ENCODE data around the gene APPL1. TPM values are rescaled to one million over a fixed set of nuclear protein-coding genes. Genes with fewer than 3 reads are reported as not detected.

APPL1 gene
- total RNA-seq, 2 donors from 2014 or later: 47.0 to 53.8 TPM

- Histone ChIP-seq H3K27ac (no peak overlapping the region), H3K27me3 (replicated peaks; ENCODE audit: insufficient read depth) (no peaks in the 10 kb centered on the region), H3K36me3 (peaks cover 25% of the 10 kb centered on the region), H3K4me3 (no peak overlapping the region), H3K4me1 (ENCODE audit: control insufficient read depth in 1 of 2, low read depth in 2 of 2) (no peaks in the 10 kb centered on the region), H3K9me3 (no peaks in the 10 kb centered on the region)
- ATAC-seq (ENCODE audit: insufficient number of reproducible peaks, low FRiP score, low read depth) (no peak), DNase-seq (ENCODE audit: low spot score) (no peak)
- TF ChIP-seq CTCF (IDR thresholded peaks at IDR 0.05): no peak
Measured at GRCh38 chr3:57268416-57268815, 40.9 kb downstream of the APPL1 start.

GRCh38 chr3:57274845-57275244, 47.3 kb downstream of the APPL1 start:
- no peaks in the 10 kb centered on the region for H3K27me3 ChIP-seq (replicated peaks; ENCODE audit: insufficient read depth)
- no peak overlapping the region for H3K27ac ChIP-seq
- H3K36me3 ChIP-seq: peaks cover 7% of the 10 kb centered on the region
- DNase-seq (ENCODE audit: low spot score): no peak
- H3K9me3 ChIP-seq: no peaks in the 10 kb centered on the region
- no peak for ATAC-seq (ENCODE audit: insufficient number of reproducible peaks, low FRiP score, low read depth)
- no peak overlapping the region for H3K4me3 ChIP-seq
- H3K4me1 ChIP-seq (ENCODE audit: control insufficient read depth in 1 of 2, low read depth in 2 of 2): no peaks in the 10 kb centered on the region
- TF ChIP-seq CTCF (IDR thresholded peaks at IDR 0.05): no peak

GRCh38 chr3:57275393-57275792, 47.9 kb downstream of the APPL1 start:
- ATAC-seq (ENCODE audit: insufficient number of reproducible peaks, low FRiP score, low read depth) (no peak), DNase-seq (ENCODE audit: low spot score) (no peak)
- TF ChIP-seq CTCF (IDR thresholded peaks at IDR 0.05): no peak
- Histone ChIP-seq H3K9me3 (no peaks in the 10 kb centered on the region), H3K27me3 (replicated peaks; ENCODE audit: insufficient read depth) (no peaks in the 10 kb centered on the region), H3K36me3 (peaks cover 4% of the 10 kb centered on the region), H3K4me1 (ENCODE audit: control insufficient read depth in 1 of 2, low read depth in 2 of 2) (no peaks in the 10 kb centered on the region), H3K27ac (no peak overlapping the region), H3K4me3 (no peak overlapping the region)

GRCh38 chr3:57278237-57278636, 50.7 kb downstream of the APPL1 start:
- DNase-seq (ENCODE audit: low spot score) (no peak), ATAC-seq (ENCODE audit: insufficient number of reproducible peaks, low FRiP score, low read depth) (no peak)
- Histone ChIP-seq H3K4me1 (ENCODE audit: control insufficient read depth in 1 of 2, low read depth in 2 of 2) (no peaks in the 10 kb centered on the region), H3K27me3 (replicated peaks; ENCODE audit: insufficient read depth) (no peaks in the 10 kb centered on the region), H3K4me3 (no peak overlapping the region), H3K36me3 (peaks cover 4% of the 10 kb centered on the region), H3K27ac (no peak overlapping the region), H3K9me3 (no peaks in the 10 kb centered on the region)
- no peak for TF ChIP-seq CTCF (IDR thresholded peaks at IDR 0.05)

- no peak overlapping the region for H3K4me3 ChIP-seq
- ATAC-seq (ENCODE audit: insufficient number of reproducible peaks, low FRiP score, low read depth) (no peak), DNase-seq (ENCODE audit: low spot score) (no peak)
- H3K9me3 ChIP-seq: no peaks in the 10 kb centered on the region
- H3K4me1 ChIP-seq (ENCODE audit: control insufficient read depth in 1 of 2, low read depth in 2 of 2): no peaks in the 10 kb centered on the region
- no peaks in the 10 kb centered on the region for H3K27me3 ChIP-seq (replicated peaks; ENCODE audit: insufficient read depth)
- TF ChIP-seq CTCF (IDR thresholded peaks at IDR 0.05): no peak
- H3K27ac ChIP-seq: no peak overlapping the region
- H3K36me3 ChIP-seq: no peaks in the 10 kb centered on the region
Measured at GRCh38 chr3:57279685-57280084, 52.2 kb downstream of the APPL1 start.
